ENCODE measurements around the gene ARHGAP6.

The ARHGAP6 gene

DNA sequence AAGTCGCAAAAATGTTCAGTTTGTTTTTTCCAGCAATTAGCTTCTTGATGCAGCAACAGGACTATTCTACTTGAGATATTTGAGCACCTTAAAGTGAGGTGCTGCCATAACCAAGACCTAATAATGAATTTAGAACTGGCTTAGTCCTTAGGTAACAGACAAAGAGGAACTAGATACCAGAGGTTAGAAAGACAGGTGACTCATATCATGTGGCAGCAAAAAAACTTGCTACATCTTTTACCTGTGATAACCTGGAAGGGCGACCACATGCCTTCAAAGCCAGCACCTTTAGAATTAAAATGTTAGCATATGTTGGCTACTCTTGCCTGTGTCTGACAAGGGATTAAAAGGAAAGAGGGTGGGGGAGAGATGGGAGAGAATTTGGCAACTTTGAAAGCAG, 90.4 kb downstream of the ARHGAP6 start:
- DNase-seq (ENCODE audit: low read depth in 2 of 2), result no peak

DNA sequence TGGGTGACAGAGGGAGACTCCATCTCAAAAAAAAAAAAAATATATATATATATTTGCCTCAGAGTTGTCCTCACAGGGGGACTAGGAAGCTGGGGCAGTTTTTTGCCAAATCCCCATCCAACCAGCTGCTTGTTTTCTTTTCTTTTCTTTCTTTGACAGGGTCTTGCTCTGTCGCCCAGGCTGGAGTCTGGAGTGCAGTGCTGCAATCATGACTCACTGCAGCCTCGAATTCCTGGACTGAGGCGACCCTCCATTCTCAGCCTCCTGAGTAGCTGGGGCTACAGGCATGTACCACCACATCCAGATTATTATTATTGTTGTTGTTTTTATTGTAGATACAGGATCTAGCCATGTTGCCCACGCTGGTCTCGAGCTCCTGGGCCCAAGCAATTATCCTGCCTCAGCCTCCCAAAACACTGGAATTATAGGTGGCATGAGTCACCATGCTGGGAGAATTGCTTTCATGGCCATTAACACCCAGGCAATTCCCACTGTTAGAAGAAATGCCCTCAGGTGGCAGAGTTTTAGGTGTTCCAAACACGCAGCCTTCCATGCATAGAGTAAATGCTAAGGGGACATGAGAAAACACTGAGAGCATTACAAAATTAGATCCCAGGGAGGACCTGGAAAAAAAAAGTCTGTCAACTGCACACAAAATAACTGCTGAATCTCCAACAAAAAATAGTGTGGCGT, 98.0 kb downstream of the ARHGAP6 start:
- DNase-seq (ENCODE audit: low read depth in 2 of 2), result no peak

DNA sequence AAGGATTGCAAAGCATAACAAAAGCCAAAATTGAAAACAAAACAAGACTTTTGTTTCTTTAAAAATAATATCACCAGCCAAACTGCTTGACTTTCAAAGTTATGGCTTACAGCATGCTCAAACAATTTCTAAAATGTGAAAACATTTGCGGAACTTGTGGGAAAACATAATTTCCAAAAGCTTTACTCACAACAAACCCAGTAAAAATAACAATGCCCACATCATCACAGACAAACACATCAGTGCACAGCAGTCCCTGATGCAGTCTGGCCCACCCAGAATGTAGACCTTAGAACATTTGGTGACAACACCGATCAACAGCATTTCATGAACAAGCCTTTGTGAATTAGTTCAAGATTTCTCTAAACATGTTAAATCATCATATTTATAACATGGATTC, 98.9 kb downstream of the ARHGAP6 start:
- no peak for DNase-seq (ENCODE audit: low read depth in 2 of 2)

DNA sequence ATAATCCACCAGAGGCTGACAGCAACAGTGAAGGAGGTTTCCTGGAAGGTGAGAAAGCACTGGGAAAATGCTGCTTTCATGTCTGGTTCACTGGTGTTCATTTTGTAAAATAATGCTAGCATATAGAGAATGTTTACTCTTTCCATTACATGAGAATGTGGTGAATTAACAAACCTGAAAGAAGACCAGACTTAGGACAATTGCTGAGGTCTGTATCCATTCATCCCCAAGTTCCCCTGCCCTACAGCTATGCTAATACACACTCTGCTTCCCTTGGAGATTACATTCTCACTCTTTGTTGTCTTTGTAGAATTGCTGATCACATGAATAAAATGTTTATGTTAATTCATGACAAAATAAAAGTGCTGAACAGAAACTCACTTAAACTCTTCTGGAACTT, 99.5 kb downstream of the ARHGAP6 start:
- no peak for DNase-seq (ENCODE audit: low read depth in 2 of 2)

DNA sequence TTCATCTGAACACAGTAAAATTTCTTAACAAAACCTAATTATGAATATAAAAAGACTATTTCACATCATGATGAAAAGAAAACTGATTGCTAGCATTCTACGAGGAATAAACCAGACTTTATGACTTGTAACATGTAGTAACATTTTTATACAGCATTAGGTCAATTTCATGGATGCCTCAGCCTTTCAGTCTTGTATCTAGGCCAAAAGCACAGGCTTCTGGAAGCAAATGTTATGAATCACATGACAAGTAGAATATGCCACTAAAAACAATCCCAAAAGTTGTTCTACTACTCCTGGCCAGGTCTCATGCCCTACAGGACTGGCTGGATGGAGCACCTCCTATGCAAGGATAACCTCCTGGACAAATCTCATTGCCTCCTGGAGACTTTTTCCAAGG, 101.2 kb downstream of the ARHGAP6 start:
- DNase-seq (ENCODE audit: low read depth in 2 of 2), result no peak

DNA sequence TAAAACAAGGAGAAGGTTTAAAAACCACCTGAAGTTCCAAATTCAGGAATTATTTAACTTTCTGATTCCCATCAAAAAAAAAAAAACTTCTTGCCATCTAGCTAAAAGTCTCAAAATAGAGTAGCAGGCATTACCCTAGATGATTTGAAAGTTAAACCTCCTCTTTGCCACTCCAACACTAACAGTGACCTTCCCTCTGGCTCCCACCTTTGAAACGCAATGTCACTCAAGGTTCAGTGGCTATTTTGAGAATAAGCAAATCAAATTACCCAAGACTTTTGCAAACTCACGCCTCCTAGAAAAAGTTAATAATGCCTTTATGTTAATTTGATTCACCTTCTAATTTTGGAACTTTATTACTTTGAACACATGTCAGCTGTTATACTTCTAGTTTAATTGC, 103.2 kb downstream of the ARHGAP6 start:
- no peak for DNase-seq (ENCODE audit: low read depth in 2 of 2)

DNA sequence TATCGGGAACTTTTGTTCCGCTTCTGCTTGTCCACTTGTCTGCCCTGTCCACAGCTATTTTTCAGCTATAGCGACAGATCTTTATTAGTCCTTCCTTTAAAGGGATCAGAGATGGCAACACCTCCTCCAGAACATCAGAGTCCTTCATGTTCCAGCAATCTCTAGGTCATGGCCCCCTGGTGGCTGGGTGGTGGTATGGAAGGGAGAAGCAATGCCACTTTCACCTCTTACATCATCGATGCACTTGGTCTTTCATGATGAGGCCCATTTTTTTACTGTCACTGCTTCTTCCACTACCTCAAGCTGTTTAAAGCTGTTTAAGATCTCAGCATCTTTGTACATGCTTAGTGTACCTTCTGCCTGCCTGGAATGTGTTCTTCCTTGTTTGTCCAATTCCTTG, 106.7 kb downstream of the ARHGAP6 start:
- DNase-seq (ENCODE audit: low read depth in 2 of 2), result peak; percentile 18 to 25

DNA sequence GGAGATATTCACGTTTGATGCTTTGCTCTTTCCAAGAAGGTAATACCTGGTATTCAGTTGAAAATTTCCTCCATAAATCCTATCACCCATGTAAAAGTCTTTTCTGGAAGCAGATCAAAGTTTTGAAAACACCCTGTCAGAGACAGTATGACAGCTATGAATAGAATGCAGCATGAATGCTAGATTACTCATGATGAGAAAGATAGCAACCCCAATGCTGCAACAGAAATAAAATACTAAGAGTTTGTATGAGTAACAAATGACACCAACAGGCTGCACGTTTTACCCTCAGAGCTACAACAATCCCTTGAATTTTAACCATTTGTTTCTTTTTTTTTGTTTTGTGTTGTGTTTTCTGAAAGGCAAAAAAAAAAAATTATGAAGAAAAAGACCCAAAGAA, 108.6 kb downstream of the ARHGAP6 start:
- no peak for DNase-seq (ENCODE audit: low read depth in 2 of 2)

DNA sequence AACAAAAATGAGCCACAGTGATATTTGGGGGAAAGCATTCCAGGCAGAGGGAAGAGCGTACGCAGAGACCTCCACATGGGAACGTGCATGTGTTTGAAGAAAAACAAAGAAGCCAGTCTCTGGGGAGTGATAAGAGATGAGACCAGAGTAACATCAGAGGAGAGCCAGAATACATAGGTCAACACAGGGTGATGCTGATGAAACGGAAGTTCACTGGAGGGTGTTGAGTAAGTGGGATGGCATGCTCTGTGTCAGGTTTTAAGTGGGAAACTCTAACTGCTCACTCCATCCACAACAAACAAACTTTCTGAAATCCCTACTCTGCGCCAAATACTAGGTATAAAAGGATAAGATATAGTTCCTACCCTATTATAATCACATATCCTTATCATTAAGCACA, 110.0 kb downstream of the ARHGAP6 start:
- DNase-seq (ENCODE audit: low read depth in 2 of 2), result no peak

DNA sequence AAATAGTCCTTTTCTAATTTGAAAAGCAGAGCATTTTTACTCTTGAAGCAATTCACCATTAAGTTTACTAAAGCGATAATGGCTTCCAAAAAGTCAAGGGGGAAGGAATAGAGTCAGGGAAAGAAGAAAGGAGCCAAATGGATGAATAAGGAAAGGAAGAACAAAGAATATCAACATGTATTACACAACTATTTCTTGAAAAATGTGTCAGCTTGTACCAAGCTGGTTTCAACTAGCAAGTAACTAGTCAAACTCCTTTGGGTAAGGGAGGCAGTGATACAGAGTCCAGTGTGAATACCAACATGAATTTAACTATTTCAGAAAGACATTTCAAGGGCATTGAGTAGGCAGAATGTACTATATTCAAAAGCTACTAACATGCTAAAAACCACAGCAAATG, 112.1 kb downstream of the ARHGAP6 start:
- DNase-seq (ENCODE audit: low read depth in 2 of 2), result no peak

DNA sequence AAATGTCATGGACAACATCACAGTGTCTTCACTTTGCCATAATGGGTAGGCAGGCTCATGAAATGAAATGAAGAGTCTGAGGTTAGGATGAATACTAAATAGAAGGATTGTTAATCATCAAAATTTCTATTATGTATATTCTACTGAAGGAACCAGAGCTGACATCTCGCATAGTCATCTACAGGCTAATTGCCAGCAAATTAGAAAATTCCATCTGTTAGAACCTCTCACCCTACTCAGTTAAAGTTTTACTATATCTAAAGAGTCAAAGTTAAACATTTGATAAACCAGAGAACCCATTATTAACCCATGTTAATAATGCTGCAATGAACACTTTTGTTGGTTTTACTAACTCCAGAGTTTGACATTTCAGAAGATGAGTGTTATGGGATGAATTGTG, 114.6 kb downstream of the ARHGAP6 start:
- DNase-seq (ENCODE audit: low read depth in 2 of 2), result no peak

DNA sequence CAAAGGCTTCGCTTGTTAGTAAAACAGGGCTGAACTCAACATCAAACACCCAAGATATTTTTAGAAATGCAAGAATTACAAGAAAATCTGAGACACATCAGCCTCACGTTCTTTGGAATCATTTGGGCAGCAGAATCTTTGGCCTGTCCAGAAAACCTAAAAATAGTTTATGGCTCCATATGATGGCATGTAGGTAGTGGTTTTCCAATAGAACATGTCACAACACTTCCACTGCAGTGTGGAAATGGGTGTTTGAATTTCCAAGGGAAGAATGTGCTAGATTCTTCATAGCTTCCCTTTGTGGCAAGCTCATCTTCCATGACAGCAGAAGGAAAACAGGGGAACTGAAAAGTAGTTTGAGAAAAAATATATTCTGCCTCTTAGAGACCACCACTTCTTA, 118.8 kb downstream of the ARHGAP6 start:
- DNase-seq (ENCODE audit: low read depth in 2 of 2), result no peak

DNA sequence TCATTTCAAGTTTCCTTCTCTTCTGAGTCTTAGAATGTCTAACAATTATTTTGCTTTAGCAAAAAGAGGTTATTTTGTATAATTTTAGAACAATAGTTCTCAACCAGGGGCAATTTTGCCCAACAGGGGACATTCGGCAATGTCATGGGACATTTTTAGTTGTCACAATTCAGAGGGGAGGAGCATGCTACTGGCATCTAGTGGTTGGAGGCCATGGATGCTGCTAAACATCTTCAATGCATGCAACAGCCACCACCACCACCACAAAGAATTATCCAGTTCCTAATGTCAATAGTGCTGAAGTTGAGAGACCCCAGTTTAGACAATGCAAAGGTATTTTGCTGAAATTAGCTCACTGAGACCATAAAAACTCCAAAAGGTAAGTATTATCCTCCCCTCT, 122.5 kb downstream of the ARHGAP6 start:
- DNase-seq (ENCODE audit: low read depth in 2 of 2), result no peak

DNA sequence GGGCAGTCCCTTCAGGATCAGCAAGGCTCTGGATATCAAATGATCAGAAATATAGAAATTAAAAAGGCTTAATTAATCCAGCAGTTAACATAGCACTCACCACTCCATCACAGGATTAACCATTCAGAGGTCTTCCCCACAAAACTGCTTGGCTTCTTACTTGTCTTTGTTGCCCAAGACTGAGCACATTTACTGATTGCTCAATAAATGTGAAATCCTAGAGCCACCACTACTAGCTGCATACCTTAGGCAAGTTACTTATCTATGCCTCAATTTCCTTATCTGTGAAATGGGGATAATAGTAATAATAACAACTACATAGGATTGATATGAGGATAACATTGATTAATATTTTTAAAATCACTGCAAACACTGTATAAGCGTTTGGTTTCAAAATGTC, 124.2 kb downstream of the ARHGAP6 start:
- no peak for DNase-seq (ENCODE audit: low read depth in 2 of 2)

DNA sequence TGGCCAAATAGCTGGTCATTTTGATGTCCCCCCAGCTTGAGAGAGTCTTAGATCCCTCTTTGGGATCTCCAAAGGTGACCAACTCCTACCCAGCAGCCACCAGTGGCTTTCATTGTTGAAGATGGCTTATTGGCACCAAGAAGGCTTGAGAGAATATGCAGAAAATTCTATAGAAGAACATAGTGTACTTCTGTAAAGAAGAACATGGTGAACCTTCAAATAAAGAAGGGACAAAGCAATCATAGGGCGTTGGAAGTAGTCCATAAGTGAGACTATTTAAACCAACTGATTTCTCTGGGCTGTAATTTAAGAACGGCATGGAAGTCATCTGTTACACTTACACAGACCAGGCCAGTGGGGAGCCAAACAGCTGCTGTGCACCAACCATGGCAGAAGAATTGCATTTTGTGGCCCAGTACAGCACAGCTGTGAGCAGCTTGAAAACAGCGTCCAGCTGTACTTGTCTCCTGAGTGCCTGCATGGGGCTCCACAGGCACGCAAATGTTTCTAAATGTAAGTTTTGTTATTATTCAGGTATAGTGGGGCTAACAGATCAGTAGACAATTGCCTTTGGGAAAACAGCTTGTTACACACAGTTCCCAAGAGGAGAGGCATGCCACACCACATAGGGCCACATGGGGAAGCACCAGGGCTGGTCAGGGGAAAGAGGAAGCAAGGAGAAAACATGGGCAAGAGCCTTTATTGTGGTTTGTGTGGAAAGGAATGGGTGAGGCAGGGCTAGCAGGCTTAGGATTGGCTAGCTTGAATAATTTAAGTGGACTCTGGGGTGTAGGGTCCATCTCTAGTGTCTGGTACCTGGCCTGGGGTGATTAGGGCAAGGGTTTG, 125.0 kb downstream of the ARHGAP6 start:
- no peak for DNase-seq (ENCODE audit: low read depth in 2 of 2)

DNA sequence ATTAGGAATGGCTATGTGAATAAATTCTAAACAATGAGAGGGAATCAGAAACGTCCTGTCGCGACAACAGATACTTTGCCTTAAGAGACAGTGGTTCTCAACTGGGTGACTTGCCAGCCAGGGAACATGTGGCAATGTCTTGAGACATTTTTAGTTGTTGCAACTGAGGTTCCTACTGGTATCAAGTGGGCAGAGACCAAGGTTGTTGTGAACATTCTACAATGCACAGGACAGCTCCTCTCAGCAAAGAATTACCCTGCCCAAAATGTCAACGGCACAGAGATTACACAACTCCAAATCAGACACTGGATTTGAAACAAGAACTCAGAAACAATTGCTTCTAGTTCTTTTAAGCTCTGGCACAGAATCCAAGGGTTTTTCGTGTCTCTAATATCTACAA, 128.6 kb downstream of the ARHGAP6 start:
- DNase-seq (ENCODE audit: low read depth in 2 of 2), result no peak

DNA sequence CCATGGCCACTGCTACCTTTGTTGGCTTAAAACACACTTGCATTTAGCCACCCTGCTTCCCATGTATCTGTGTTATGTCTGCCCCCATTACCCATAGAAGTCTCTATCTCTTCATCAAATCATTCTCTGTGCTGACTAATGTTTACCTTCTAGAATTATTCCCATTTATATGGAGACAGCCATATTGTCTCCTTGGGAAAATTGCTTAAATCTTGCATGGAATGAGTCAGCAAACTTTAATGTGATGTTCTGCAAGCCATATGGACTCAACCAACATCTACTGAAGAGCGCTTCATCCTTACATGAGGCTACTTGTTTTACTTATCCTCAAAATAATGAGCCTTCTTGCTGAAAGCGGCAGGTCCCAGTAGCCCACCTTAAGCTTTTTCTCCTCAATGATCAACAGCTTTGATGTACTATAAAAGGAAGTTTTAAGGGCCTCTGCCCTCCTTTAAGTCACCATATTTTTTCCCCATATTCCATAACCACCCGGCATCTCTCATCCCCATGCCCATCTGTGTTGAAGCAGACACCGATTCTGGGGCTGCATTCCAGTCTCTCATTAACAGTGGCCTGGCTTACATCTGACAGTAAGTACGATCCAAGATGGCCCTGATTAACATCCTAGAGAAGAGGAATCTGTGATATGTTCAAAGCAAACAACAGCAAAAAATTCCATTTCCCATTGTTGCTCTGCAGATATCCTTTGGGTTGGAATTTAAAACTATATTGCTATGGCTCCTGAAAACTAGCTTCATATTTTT, 130.4 kb downstream of the ARHGAP6 start:
- no peak for DNase-seq (ENCODE audit: low read depth in 2 of 2)

DNA sequence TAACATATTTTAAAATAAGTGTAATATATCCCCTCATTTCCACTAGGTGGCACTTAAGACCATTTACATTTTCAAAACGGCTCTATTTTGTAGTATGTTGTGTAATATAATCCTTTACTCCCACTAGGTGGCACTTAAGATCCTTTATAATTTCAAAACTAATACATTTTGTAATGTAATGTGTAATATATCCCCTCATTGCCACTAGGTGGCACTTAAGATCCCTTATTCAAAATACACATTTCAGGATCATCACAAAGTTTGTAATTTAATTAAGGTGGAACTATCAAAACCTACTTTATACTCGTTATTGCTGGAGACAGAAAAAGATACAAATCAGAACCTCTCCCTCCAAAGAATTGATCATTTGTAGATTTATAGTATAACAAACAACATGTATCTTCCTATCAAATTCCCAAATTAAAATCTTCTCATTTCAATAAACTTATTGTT, 132.5 kb downstream of the ARHGAP6 start:
- no peak for DNase-seq (ENCODE audit: low read depth in 2 of 2)

DNA sequence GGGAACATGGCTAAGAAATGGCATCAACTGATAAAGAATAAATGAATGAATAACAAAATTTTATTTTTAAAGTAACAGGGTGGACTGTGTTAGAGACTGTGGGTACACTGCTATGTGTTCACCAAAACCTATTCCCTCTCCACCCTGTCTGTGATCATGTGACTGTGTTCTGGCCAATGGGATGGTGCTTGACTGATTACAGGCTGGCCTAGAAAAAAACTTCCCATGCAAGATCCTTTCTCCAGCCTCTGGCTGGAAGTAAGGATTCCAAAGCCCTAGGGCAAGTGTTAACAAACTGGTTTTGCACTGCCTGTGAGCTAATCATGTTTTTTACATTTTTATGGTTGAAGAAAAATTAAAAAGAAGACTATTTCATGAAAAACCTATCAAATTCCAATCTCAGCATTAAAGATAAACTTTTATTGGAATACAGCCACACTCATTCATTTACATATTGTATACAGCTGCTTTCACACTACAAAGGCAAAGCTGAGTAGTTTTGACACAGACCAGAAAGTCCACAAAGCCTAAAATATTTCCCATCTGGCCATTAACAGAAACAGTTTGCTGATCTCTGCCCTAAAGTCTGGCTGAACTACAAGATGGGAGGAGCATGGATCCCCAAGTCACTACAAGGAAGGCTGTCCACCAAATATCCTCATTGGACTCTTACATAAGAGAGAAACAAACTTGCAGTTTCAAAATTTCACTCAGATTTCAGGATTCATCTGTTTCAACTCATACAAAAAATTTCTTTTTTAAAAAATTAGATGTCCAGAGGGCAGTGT, 133.2 kb downstream of the ARHGAP6 start:
- no peak for DNase-seq (ENCODE audit: low read depth in 2 of 2)

DNA sequence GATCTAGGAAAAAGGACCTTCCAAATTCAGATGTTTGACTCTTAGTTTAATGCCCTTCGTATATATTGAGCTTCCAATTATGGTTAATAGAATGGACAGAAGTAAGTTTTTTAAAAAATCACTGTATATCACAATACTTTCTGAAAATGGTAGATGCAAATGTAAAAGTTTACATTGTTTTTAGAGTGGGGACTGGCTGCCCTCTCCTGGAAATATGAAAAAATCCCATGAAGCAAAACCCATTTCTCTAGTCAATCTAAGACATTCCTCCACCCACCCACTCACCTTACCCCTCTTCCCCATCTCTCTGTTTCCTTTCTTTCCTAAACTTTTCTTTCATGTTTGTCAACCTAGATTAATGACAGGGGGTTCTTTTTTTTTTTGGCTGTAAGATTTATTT, 134.5 kb downstream of the ARHGAP6 start:
- no peak for DNase-seq (ENCODE audit: low read depth in 2 of 2)

DNA sequence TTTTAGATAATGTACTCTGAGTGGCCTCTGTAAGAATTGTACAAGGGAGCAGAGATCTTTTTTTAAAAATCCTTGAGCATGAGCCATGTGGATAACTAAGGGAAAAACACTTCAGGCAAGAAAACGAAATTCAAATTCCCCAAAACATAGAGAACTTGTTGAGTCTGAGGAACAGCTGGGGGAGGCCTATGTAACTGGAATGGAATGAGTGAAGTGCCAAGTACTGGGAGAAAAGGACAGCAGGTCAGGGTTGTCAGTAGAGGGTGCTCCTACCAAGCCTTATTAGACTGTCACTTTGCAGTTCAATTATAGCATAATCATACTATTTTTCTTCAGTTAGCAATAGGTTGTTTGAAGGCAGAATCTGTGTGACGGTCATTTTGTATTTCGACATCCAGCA, 135.1 kb downstream of the ARHGAP6 start:
- DNase-seq (ENCODE audit: low read depth in 2 of 2), result no peak

DNA sequence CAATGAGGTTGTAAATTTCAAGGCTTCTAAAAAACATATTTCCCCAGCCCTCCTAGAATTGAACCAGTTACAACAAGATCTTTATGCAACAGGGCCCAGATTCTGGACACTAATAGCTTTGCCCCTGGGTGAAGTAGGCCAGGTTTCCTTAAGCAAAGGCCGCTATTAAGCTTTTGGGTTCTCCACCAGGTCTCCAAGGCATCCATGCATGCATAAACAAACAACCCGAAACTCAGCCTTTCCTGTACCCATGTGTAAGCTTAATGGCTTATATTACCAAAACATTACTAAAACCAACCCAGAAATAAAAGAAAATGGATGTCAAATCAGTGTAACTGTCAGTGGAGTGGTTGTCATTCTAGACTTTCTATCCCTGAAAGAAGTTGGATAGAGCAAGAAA, 137.1 kb downstream of the ARHGAP6 start:
- DNase-seq (ENCODE audit: low read depth in 2 of 2), result no peak

All from stimulated activated CD4-positive, alpha-beta T cell treated with anti-CD3 and anti-CD28 coated beads, Interleukin-1b, Interleukin-23, amount 100 ng/mL, for 4 hours (primary cell).